ENCODE data around the gene BET1L.

BET1L gene

DNA sequence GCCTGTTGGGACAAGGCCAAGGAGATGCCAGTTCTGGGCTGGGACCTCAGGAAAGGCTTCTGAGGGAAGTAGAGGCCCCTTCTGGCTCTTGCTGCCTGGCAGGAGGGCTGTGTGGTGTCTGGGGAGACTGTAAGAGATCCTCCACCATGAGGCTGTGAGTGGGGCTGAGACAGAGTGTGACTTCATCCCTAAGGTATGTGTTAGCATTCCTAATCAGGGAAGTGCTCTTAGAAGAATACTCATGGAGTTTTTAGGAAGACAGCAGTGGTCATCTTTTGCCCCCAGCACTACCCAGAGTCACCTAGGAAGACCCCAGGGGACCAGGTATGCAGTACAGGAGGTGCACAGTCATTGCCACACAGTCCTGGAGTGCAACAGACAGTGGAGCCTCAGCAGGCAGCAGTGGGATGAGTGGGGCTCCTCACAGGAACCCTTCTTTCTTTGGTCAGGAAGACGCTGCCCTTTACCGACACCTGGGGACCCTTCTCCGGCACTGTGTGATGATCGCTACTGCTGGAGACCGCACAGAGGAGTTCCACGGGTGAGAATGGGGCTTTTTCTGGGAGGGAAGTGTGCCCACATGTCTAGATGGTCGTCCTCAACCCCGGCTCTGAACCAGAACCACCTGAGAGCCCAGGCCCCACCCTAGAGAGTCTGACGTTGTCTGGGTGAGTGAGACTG, 3.1 kb upstream of the BET1L start:
- DNase-seq: no peak

DNA sequence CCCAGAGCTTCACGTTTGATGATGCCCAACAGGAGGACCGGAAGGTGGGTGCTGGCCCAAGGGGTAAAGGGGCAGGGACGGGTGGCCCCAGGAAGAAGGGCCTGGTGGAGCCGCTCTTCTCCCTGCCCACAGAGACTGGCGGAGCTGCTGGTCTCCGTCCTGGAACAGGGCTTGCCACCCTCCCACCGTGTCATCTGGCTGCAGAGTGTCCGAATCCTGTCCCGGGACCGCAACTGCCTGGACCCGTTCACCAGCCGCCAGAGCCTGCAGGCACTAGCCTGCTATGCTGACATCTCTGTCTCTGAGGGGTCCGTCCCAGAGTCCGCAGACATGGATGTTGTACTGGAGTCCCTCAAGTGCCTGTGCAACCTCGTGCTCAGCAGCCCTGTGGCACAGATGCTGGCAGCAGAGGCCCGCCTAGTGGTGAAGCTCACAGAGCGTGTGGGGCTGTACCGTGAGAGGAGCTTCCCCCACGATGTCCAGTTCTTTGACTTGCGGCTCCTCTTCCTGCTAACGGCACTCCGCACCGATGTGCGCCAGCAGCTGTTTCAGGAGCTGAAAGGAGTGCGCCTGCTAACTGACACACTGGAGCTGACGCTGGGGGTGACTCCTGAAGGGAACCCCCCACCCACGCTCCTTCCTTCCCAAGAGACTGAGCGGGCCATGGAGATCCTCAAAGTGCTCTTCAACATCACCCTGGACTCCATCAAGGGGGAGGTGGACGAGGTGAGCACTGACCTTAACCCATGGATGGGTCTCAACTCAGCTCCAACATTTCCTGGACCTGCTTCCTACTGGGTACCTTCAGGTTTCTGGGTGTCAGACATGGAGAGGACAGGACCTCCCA, 2.3 kb upstream of the BET1L start:
- no peak for DNase-seq

DNA sequence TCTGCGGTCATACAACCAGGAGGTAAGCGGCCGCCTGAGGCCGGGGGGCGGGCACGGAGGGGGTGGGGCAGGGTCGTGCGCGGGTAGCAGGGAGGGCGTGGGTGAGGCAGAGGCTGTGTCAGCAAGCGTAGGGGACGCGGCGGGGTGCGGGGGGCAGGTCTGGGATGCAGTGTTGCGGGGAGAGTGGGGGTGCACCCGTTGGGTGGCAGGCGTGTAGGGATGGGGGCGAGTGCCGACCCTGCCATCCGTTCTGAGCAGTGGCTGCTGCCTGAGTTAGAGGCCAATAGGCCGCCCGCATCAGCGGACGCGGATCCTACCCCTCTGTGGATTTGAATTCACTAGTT, 1.7 kb upstream of the BET1L start:
- peak in 3 of 56 donors; percentile 59 to 66 (median 62) for DNase-seq

DNA sequence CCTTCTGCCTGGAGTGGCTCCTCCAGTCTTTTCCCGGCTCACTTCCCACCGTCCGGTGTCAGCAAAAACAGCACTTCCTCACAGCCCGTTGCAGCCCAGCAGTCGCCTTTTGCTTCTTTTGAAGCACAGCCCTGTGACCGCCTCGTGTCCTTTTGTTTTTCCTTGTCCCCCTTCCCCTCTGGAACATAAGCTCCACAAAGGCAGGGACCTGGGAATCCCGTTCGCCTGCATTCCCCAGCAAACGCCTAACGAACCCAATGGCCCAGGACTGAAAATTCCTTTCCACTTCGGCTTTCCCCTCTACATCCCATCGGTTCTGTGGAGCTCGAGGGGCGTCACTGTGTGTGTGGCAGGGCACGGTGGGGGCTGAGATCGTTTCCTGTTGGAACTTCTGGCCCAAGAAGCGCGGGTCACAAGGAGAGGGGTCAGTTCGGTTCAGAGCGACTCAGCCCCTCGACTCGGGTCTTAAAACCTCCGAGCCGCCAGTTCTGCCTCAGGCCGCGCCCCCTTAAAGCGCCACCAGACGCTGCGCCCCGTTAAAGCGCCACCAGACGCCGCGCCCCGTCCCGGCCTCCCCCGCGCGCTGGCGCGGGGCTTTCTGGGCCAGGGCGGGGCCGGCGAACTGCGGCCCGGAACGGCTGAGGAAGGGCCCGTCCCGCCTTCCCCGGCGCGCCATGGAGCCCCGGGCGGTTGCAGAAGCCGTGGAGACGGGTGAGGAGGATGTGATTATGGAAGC, 1.1 kb upstream of the BET1L start:
- DNase-seq: peak in 51 of 56 donors; percentile 8 to 81 (median 51)

- DNase-seq: peak in 8 of 56 donors; percentile 50 to 74 (median 62)
Observed at GRCh38 chr11:207863-208180, 623 bp upstream of the BET1L start.

GRCh38 chr11:206526-207207, 532 bp downstream of the BET1L start:
- DNase-seq: peak in 1 of 56 donors; percentile 20

GRCh38 chr11:206002-206384, 1.2 kb downstream of the BET1L start:
- DNase-seq: no peak

DNA sequence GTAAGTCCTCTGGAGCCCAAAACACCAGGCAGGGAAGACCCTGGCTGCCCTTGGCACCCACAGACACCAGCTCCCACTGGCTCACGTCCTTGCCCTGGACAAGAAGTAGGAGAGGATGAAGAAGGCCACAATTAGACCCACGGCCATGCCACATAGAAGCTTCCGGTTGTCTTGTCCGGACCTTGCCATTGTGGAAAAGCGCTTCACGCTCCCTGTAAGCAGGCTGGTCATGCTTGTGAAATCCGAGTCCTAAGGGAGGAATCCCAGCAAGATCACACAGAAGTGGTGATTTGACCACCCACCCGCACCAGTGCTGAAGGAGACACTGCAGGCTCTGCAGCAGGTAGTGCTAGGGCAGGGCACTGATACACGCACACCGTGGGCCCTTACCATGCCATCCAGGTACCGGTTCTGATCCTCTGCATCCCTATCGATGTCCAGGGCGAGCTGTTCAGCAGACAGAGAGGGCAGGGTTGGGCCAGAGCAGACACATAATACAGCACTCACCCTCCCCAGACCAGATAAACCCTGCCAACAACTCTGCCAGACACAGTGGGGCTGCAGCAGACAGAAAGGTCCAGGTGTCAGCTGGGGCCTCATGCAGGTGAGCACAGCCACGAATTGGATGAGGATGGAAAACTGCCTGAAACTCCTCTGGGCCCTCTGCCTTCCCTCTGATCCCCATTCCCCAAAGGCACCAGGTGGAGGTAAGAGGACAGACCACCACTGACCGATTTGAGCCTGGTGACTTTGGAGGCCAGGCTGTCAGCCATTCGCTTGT, 1.8 kb downstream of the BET1L start:
- no peak for DNase-seq

- DNase-seq: no peak
Observed at GRCh38 chr11:204587-205109, 2.6 kb downstream of the BET1L start.

DNA sequence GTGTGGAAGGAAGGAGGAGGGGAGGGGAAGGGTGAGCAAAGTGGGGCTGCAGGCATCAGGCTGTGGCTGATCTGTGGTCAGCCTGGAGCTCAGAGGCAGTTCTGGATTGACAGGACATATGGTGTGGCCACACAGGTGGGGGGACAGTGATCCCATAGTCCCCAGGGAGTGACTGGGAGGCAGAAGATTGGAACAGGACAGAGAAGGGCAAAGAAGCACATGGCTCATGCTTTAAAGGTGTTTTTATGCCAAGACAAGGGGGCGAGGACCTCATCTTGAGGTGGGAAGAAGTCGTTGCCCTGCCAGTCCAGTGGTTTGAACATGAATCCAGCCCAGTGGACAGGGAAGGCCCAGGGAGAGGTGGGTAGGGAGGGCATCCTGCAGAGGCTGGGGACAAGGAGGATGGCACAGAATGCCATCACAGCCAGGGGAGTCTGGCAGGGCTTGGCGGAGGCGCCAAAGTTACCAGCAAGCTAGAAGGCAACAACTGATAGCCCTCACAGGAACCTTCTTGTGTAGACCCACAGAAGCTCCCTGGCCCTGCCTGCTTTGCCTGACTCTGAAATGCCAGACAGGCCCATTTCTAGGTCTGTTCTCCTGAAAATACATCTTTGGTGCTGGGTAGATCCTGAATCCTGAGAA, 3.1 kb downstream of the BET1L start:
- no peak for DNase-seq

GRCh38 chr11:203056-203944, 3.9 kb downstream of the BET1L start:
- no peak for DNase-seq

GRCh38 chr11:202490-202889, 4.7 kb downstream of the BET1L start:
- no peak for DNase-seq

DNA sequence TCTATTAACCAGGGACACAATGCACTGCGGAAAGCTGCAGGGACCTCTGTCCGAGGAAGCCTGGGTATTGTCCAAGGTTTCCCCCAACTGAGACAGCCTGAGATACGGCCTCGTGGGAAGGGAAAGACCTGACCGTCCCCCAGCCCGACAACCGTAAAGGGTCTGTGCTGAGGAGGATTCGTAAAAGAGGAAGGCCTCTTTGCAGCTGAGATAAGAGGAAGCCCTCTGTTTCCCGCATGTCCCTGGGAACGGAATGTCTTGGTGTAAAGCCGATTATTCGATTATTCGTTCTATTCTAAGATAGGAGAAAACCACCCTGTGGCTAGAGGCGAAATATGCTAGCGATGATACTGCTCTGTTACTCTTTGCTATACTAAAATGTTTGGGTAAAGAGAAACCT, 5.2 kb downstream of the BET1L start:
- DNase-seq: no peak

GRCh38 chr11:200224-201003, 6.8 kb downstream of the BET1L start:
- DNase-seq: no peak

DNA sequence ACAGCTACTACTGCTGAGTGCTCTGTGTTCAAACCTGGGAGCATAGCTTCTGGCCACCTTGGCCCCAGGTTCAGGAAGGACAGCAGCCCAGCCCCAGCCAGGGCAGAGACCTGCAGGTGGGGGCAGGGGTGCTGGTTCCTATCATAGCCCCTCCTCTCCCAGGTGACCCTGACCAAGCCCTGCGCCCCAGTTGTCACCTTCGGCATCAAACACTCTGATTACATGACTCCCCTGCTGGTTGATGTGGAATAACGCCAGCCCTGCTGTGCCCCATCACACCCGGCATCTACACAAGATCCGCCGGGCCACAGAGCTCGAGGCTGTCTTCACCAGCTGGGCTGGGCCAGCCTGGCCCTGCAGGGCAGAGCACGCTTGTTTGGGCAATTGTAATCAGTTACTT, 7.4 kb downstream of the BET1L start:
- no peak for DNase-seq

DNA sequence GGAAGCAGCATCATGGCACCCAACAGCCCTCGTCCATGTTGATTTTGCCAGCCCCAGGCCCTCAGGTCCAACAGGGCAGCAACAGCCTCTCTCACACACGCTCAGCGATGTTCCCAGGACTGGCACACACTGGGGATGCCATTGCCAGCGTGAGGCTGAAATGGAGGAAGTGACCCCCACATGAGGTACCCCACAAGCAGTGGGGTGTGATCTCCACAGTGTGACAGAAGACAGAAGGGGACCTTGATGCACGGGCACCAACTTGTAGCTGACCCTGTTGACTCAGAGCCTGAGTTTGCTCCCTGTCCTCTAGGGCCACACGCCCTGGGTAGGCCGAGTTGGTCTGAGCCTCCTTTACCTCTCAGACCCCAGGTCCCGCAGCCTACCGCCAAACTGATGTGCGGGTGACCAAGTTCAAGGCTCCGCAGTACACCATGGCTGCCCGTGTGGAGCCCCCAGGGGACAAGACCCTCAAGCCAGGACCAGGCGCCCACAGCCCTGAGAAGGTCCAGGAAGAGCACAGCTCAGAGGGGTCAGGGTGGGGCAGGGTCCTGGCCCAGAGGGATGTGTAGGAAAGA, 8.1 kb downstream of the BET1L start:
- DNase-seq: no peak

DNA sequence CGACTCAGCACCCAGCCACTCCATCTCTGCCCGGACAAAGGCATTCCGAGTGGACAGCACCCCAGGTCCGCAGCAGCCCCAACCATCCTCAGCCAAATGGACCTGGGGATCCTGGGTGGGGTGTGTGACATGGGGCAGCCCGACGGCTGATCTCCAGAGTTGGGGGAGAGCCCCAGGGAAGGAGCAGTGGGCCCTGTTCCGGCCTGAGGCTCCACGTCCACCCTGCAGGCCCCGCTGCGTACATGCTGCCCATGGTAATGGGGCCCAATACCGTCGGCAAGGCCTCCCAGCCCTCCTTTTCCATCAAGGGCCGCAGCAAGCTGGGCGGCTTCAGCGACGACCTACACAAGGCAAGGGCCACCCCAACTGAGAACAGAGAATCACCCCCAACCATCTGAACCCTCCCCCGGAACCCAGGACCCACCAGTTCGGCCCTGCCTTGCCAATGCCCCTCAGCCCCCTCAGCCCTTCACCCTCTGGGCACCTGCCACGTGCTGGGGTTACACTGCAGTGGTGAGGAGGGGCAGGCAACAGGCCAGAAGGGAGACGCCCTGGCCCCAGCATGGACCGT, 8.9 kb downstream of the BET1L start:
- DNase-seq: no peak

All from amygdala (tissue), 56 donors.